Stimulated activated CD8-positive, alpha-beta memory T cell treated with anti-CD3 and anti-CD28 coated beads, Interleukin-7, amount 100 ng/mL, for 24 hours (primary cell): Measurements from ENCODE around the gene PLCH1.

ENCODE experiments used
- DNase-seq: peaks from one replicate; pipeline ENCODE4 v3.0.0-alpha.2; 2020; ENCODE audit warnings: low read depth

The PLCH1 gene

GRCh38 chr3:155744626-155745324, at the start of gene PLCH1:
Gene PLCH1, minus strand, starts transcription at chr3:155745071. Its CDS starts 40,847 bp downstream, at chr3:155704224.
- no peak for DNase-seq

GRCh38 chr3:155792532-155792931, 47.7 kb upstream of the PLCH1 start:
- no peak for DNase-seq

- no peak for DNase-seq
Measured at GRCh38 chr3:155791190-155791589, 46.3 kb upstream of the PLCH1 start.

- no peak for DNase-seq
Measured at GRCh38 chr3:155790272-155790925, 45.5 kb upstream of the PLCH1 start.

GRCh38 chr3:155785662-155786295, 40.9 kb upstream of the PLCH1 start:
- no peak for DNase-seq

- no peak for DNase-seq
Measured at GRCh38 chr3:155782390-155782953, 37.6 kb upstream of the PLCH1 start.

- DNase-seq, result no peak
Measured at GRCh38 chr3:155780291-155780690, 35.4 kb upstream of the PLCH1 start.

- DNase-seq, result no peak
Measured at GRCh38 chr3:155778462-155778861, 33.6 kb upstream of the PLCH1 start.

GRCh38 chr3:155772801-155773200, 27.9 kb upstream of the PLCH1 start:
- DNase-seq, result no peak

- DNase-seq, result no peak
Measured at GRCh38 chr3:155771126-155771525, 26.3 kb upstream of the PLCH1 start.

GRCh38 chr3:155766206-155766605, 21.3 kb upstream of the PLCH1 start:
- DNase-seq, result no peak

- no peak for DNase-seq
Measured at GRCh38 chr3:155763870-155764463, 19.1 kb upstream of the PLCH1 start.

- no peak for DNase-seq
Measured at GRCh38 chr3:155760653-155761052, 15.8 kb upstream of the PLCH1 start.

GRCh38 chr3:155757577-155757976, 12.7 kb upstream of the PLCH1 start:
- no peak for DNase-seq

- DNase-seq, result no peak
Measured at GRCh38 chr3:155753038-155753639, 8.3 kb upstream of the PLCH1 start.

GRCh38 chr3:155748611-155749365, 3.9 kb upstream of the PLCH1 start:
- no peak for DNase-seq

GRCh38 chr3:155747946-155748290, 3.0 kb upstream of the PLCH1 start:
- no peak for DNase-seq

GRCh38 chr3:155747286-155747945, 2.5 kb upstream of the PLCH1 start:
- DNase-seq, result no peak

- no peak for DNase-seq
Measured at GRCh38 chr3:155746703-155747102, 1.8 kb upstream of the PLCH1 start.

- DNase-seq, result no peak
Measured at GRCh38 chr3:155745795-155746550, 1.1 kb upstream of the PLCH1 start.
